ENCODE measurements around the gene FAM229A.

Gene FAM229A

GRCh38 chr1:32350785-32351398 lies 11.4 kb downstream of the FAM229A start:
- DNase-seq (ENCODE audit: low read depth, low spot score) = no peak

GRCh38 chr1:32349211-32349708 lies 13.0 kb downstream of the FAM229A start:
- peak; percentile 71 for DNase-seq (ENCODE audit: low read depth, low spot score)

- DNase-seq (ENCODE audit: low read depth, low spot score) = no peak
Measured at GRCh38 chr1:32346532-32347157, 15.6 kb downstream of the FAM229A start.

GRCh38 chr1:32345289-32345827 lies 16.9 kb downstream of the FAM229A start:
- DNase-seq (ENCODE audit: low read depth, low spot score) = no peak

DNA sequence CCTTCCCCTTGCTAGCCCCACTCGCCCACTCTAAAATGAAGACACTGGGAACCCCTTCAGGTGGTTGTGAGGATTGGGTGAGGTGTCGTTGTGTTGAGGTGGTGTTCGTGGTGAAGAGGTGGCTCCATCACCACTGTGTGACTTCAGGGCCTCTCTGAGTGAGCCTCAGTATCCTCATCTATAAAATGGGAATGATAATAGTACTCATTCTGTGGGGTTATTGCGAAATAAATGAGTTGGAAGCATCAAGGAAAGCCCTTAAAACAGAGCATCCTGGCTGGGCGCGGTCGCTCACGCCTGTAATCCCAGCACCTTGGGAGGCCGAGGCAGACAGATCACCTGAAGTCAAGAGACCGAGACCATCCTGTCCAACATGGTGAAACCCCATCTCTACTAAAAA lies 19.6 kb downstream of the FAM229A start:
- no peak for DNase-seq (ENCODE audit: low read depth, low spot score)

- peak; percentile 49 for DNase-seq (ENCODE audit: low read depth, low spot score)
Measured at GRCh38 chr1:32341971-32342370, 20.3 kb downstream of the FAM229A start.

DNA sequence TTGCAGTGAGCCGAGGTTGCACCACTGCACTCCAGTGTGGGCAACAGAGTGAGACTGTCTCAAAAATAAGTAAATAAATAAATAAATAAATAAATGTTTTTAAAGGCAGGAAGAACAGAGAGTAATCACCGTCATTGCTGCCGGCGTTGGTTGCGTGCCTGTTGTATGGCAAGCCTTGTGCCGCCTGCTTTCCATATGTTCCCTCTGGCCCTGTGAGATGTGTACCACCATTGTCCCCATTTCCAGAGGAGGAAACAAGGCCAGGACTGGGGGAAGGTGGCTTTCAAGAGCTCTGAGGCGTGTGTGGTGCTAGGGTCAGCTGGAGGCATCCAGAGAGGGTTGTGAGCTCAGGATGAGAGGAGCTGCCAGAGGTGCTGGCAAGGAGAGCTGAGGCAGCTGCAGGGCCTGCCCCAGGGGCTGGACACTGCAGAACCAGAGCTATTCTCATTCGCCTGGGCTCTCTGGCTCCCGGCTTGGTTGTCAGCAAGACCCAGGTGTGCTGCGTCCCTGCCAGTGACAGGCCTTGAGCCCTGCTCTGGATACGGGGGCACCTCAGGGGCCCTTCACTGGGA lies 21.0 kb downstream of the FAM229A start:
- peak; percentile 41 for DNase-seq (ENCODE audit: low read depth, low spot score)

- peak; percentile 64 for DNase-seq (ENCODE audit: low read depth, low spot score)
Measured at GRCh38 chr1:32339363-32339978, 22.8 kb downstream of the FAM229A start.

DNA sequence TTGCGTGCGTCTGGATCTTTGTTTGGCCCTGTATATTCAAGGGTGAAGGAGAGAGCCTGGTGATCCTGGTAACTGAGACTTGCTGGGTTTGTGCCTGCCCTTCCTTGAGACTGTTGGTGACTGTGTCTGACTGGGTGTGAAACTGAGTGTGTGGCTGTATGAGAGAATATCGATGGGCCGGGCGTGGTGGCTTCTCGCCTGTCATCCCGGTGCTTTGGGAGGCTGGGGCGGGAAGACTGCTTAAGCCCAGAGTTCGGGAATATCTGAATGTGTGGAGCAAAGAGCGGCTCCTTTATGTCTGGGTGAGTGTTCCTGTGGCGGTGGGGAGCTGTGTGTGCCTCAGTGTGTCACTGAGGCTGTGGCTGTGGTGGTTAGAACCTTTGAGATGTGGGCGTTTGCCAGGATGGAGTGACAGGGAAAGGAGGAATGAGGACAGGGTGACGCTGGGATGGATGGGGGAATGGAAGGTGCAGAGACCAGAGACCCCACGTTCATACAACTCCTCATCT lies 23.6 kb downstream of the FAM229A start:
- no peak for DNase-seq (ENCODE audit: low read depth, low spot score)

DNA sequence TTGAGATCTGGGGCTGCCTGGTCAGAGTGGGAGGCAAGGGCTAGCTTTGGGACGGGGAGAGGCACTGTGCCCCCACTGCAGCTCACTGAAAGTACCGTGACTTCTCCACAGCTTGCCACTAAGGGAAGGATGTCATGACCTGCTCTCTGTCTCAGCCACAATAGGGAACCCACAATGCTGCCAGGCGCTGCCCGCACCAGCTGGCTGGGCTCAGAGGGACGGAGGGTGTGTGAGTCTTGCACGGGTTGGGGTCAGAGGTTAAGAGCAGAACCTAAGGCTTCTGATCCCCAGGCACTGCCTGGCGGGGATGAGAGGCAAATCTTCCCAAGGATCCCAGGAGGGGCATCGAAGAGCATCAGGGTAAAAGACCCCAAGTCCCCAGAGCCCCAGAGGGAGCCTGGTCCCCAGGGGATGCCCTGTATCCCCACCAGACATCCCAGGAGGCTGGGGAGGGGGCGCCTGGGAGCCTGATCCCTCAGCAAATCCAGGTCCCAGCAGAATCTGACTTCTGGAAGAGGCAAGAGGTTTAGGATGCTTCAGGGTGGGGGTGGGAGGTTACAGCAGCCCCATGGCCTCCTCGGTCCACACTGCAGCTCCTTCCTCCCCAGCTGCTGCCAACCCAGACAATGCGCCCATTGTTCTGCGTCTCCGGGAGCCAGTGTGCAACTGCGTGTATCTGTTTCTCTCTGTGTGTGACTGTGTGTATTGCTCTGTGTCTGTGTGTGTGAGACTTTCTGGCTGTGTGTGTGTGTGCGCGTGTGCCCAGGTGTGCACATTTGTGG lies 24.2 kb downstream of the FAM229A start:
- DNase-seq (ENCODE audit: low read depth, low spot score) = no peak

GRCh38 chr1:32336963-32337675 lies 25.2 kb downstream of the FAM229A start:
- DNase-seq (ENCODE audit: low read depth, low spot score) = no peak

DNA sequence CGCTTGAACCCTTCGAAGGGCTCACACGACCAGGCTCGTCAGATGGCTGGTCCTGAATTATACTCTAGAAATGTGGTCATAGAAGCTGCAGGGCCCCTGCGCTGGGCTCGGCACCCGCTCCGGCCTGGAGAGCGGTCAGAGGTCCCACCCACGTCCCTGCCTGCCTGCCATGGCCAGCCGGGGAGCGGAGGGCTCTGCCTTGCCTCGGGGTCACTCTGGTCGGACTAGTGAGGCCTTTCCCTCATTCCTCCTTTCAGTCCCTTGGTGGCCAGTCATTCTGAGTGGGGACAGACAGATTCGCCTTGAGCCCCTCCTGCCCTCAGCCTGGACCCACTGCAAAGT lies 25.7 kb downstream of the FAM229A start:
- no peak for DNase-seq (ENCODE audit: low read depth, low spot score)

DNA sequence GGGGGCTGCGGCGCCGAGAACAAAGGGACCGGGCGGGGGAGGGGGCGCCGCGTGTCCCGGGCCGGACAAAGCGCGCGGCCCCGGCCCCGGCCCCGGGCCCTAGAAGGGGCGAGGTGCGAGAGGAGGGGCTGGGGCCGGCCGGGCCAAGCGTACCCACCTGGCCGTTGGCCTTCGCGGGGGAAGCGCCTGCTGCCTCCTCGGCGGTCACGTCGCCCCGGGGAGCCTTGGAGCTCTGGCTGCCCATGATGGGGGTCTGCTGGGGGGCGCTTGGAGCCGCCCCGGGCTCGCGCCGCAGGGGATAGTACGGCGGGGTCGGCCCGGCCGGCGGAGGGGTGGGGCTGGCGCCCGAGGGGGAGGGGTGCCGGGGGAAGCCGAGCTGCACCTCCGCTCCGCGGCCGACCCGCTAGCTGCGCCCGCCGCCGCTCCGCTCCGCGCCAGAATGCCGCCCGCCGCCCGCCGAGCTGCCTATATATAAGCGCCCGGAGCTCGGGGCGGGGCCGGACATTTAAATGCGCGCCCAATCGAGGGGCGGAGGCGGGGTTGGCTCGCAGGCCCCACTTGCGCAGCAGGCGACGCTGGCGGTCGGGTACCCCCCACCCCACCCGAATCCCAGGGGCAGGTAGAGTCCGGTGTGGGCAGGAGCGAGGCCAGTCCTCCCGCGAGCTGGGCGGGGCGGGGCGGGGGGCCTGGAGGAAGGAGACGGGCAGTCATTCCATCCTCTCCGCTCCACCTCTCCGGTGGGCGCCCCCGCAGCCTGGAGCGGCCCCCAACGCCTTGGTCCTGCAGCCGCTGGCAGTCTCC lies 26.3 kb downstream of the FAM229A start, which contains the start of gene MARCKSL1:
MARCKSL1 (minus strand) TSS at position 444 of the 801 bp plus-strand sequence; CDS start at position 244, 200 bp downstream.
- DNase-seq (ENCODE audit: low read depth, low spot score) = peak; percentile 92

DNA sequence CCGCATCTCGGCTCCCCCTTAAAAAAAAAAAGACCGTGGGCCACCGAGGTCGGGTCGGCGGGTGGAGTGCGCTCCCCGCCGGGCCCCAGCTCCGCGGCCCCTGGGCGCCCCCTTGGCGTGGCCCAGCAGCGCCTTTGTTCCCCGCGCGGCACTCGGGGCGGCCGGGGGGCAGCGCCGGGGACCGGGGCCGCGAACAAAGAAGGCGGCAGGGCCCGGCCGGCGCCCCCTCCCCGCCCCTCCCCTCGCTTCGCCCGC lies 26.8 kb downstream of the FAM229A start:
- DNase-seq (ENCODE audit: low read depth, low spot score) = no peak

DNA sequence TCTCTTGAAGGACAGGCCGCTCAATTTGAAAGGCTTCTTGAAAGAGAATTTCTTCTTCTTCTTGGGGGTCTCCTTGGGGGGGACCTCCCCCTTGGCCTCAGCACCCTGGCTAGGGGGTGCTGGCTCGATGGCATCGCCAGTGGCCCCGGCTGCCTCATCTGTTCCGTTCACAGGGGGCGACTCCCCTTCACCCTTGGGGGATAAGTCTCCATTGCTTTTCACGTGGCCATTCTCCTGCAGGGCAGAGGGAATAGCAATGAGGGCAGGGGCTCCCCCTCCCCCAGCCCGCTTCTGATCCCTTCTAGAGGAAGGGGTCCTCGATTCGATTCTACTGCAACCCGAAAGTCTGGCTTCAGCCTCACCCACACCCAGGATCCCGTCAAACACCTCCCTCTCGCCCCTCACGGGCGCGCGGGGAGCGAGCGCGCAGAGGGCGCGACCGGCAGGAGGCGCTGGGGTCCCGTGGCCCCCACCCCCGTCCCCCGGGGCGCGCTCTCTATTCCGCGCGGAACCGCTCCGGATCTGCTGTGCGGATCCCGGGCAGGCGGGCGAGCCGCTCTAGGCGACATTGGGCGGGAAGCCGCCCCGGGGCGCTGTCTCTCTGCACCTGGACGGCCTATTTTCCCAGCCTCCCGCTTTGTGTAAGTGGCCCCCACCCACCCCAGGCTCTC lies 27.3 kb downstream of the FAM229A start:
- peak; percentile 60 for DNase-seq (ENCODE audit: low read depth, low spot score)

- DNase-seq (ENCODE audit: low read depth, low spot score) = peak; percentile 51
Measured at GRCh38 chr1:32334274-32334861, 27.9 kb downstream of the FAM229A start.

- no peak for DNase-seq (ENCODE audit: low read depth, low spot score)
Measured at GRCh38 chr1:32333251-32333963, 28.9 kb downstream of the FAM229A start.

GRCh38 chr1:32332290-32333079 lies 29.8 kb downstream of the FAM229A start:
- DNase-seq (ENCODE audit: low read depth, low spot score) = peak; percentile 76
